HG03196 (cell line): Measurements from ENCODE around the gene TMEM163.
"Not testable (repeated sequence)": the region's sequence is repeated elsewhere in the genome, so short reads cannot be mapped to it uniquely, and the experiment has no call there.

ENCODE experiments used
- ATAC-seq: cut with Tn5 transposase; IDR thresholded peaks from one replicate; pipeline ENCODE4 v1.9.1; 2021; ENCODE audit not compliant: unreplicated experiment

Gene TMEM163

DNA sequence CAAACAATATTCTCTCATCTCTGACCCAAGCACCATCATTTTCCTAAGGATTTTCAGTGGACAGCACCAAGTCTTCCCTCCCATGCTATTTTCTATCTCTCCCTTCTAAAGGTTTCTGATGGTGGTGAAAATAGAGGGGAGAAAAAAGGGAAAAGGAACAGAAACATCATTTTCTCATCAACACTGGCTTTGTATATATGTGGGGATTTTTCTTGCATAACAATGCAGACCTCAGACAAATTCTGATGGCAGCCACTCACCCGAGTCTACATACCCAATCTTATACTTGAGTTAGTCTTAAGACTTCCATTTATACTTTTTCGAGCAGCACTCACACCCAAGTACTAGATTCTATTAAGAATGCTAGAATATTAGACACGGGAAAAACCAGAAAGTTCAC is 95.8 kb downstream of the TMEM163 start:
- no peak for ATAC-seq

DNA sequence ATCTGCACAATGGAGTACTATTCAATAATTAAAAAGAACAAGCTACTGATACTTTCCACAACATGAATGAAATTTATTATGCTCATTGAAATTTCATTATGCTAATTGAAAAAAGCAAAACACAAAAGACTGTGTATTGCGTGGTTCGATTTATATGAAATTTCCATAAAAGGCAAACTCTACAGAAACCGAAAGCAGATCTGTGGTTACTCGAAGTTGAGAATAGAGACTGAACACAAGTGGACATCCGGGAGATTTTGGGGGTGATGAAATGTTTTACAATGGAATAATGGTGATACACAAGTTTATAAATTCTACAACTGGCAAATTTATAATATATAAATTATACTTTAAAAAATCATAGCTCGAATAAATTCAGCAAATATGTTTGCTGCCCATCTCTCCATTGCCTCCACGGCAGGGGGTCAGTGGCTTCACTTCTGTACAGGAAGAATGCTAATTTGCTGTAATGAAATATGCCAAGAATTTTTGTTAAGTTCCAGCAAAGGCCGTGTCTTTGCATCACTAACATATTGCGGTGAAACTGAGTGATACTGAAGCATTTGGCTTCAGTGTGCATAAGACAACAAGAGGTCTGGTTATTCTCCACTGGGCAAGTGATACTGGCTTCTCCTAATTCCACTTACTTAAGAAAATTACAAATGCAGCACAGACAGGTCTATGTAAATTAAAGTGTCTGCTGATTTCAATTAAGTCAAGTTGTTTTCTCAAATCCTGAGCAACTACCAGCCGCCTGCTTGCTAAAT is 96.7 kb downstream of the TMEM163 start:
- no peak for ATAC-seq

DNA sequence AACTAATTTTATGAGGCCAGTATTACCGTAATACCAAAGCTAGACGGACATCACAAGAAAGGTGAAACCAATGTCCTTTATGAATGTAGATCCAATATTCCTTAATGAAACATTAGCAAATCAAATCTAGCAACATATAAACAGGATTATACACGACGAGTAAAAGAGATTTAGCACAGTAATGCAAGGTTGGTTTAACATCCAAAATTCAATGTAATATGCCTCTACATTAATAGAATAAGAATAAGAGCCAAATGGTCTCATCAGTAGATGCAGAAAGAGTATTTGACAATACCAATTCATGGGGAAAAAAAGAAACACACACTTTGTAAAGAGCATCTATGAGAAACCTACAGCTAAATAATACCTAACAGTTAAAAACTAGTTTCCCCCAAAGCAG is 99.5 kb downstream of the TMEM163 start:
- no peak for ATAC-seq

DNA sequence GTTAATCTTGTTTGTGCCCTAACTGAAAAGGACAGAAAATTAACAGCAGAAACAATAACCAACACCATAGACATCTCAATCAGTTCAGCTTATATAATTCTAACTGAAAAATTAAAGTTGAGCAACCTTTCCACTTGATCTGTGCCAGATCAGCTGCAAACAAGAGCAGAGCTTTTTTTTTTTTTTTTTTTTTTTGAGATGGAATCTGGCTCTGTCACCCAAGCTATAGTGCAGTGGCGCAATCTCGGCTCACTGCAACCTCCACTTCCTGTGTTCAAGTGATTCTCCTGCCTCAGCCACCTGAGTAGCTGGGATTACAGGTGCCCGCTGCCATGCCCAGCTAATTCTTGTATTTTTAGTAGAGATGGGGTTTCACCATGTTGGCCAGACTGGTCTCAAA is 103.3 kb downstream of the TMEM163 start:
- ATAC-seq = not testable (repeated sequence)

DNA sequence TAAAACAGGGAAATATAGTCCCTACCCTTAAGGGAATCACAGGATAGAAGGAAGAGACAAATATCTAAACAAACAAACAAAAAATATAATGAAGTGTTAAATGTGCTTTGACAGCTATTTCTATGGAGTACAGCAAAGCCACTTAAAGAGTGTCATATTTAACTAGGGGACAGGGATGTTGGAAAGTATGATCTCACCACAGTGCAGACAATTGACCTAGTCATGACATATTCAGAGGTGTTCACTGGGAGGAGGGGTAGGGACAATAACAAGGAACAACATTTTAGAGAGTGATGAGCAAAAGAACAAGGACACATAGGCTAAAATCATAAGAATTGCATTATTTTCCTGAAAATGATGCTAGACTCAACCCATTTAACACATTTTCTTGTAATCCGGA is 107.5 kb downstream of the TMEM163 start:
- ATAC-seq = no peak

DNA sequence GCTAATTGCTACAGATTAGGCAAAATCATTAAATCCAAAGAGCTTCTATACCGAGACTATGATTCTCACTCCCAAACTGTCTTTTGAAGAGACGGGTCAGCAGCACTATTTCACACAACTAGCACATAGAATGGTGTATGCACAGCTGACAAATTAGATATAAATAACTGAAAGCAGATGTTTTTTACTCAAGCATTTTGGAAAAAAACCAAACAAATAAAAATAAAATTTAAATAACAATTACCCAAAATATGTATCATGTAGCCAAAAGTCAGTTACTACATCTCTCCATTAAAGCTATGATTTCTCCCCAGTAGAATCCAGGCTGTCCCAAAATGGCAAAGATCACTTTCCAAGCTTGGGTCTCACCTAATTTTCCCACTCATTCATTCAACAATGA is 107.9 kb downstream of the TMEM163 start:
- ATAC-seq = no peak

DNA sequence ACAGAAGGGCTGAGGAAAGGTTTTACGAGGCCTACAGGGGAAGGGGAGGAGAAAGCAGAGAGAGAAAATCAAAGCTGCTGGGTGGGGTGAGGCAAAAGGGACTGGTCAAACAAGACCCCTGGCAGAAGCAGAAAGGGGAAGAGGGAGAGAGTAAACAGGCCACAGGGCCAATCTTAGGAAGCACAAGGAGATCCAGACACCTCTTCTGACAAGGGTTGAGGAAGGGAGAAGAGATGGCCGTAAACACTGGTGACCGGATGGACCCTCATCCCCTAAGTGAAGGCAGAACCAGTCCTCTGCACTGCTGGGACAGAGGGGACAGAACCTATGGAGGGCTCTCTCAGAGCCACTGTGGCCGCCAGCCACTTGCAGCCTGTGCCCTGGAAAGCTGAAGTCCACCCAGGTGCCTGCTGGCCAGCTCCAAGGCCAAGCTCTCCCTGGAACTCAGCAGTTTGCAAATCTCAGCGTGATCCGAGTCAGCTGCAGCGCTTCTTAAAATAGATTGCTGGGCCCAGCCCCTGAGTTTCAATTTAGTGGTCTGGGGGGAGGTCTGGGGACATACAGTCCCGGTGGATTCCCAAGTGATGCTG is 108.8 kb downstream of the TMEM163 start:
- no peak for ATAC-seq

DNA sequence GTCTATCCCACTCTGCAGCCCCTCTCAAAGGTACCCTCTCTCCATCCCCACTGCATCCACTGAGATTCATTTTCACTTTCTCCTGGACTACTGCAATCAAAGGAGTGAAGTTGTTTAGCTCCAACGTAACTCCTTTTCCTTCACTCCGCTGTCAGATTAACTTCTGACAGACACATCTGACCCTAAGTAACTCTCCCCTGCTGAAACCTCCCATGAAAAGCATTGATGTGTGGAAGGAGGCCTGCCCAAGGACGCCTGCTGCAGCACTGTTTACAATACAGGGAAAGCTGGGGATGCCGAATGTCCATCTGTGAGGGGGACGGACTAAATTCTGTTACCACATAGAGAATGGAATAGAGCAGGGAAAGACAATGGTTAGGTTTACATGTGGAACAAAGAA is 114.8 kb downstream of the TMEM163 start:
- ATAC-seq = no peak

DNA sequence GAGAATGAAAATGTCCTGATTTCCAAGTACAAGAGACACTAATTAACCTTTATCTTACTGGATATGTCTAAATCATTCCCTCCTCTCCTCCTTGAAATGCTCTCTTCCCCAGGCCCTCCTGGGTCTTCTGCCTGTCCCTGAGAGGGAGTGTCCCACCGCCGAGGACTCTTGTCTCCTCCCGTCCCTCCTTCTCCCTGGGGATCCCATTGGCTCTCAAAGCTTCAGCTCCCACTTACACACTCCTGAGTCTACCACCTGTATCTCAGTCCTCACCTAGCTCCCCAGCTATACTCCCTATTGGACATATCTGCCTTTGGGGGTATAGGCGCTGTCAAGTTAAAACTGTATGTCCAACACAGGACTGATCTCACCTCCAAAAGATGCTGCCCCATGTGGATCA is 116.1 kb downstream of the TMEM163 start:
- ATAC-seq = no peak

DNA sequence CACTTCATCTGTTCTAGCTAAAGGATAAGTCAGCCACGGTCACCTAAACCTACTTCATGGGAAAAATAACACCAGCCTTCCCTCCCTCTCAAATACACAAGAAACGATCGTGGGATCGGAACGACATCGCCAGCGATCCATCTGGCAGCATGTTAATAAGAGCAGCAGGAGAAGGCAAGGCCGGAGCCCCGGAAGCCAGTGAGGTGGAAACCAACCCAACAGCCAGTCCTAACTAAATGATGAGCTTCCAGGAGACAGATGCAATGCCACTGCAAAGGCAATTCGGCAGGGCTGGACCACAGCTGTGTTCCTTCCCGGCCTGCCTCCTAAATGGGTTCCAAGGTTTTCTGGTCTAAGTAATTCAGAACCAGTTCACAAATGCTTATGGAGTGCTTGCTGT is 117.5 kb downstream of the TMEM163 start:
- ATAC-seq = no peak

DNA sequence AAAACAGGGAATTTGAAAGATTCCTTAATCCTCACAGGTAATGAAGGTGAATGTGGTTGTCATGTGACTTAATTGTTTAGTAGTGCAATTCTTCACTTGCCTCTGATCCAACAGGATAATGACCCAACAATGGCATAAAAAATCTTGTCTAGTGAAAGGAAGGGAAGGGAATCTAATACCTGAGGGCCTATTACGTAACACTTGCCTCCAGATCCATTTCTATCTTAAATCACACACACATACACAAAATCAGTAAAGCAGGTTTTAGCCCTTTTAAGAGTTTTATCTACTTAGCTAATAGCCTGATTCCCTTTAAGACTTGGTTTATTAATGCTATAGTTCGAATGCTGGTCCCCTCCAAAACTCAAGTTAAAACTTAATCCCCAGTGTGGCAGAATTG is 118.6 kb downstream of the TMEM163 start:
- no peak for ATAC-seq

DNA sequence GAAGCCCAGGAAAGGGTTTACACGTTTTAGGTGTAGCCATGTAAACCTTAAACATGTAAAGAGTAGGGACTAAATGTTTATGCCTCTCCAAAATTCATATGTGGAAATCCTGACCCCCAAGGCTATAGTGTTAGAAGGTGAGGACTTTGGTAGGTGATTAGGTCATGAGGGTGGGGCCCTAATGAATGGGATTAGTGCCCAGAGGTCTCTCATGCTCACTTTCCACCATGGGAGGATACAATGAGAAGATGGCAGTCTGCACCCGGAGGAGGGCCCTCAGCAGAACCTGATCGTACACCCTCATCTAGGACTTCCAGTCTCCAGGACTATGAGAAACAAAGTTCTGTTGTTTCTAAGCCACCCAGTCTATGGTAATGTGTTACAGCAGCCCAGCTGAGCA is 119.6 kb downstream of the TMEM163 start:
- ATAC-seq = no peak

DNA sequence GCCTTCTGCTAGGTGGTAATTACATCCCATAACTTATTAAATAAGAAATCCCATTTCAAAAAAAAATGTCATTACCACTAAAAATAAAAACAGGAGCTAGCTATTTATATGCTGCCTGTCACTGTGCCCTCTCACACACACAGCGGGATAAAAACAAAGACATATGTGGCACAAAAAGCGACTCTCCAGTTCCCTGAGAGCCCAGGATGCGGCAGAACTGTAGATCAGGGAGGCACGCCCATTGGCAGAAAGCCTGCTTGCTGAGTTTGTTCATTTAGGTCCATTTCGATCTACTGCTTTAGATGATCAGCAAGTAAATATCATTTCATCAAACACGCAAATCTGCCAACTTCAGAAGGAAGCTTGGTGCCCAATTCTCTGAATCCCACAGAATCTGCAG is 124.4 kb downstream of the TMEM163 start:
- no peak for ATAC-seq

DNA sequence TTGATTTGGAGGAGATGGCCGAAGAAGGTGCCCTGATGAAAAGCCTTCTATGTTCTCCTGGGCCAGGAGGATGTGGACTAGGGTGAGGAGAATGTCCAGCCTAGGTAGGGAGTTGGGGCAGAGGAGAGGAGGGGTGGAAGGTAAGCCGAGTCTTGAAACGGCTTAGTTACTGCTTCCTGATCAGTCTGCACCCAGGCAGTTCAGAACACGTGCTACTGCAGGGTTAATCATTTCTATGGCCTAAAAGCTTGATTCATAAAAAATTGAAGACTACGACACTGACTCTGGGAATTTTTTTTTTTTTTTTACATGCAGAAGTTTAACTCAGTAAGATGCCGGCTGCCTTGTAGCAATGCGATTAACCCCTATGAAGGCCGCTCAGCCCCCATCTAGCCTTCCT is 125.3 kb downstream of the TMEM163 start:
- ATAC-seq = no peak

DNA sequence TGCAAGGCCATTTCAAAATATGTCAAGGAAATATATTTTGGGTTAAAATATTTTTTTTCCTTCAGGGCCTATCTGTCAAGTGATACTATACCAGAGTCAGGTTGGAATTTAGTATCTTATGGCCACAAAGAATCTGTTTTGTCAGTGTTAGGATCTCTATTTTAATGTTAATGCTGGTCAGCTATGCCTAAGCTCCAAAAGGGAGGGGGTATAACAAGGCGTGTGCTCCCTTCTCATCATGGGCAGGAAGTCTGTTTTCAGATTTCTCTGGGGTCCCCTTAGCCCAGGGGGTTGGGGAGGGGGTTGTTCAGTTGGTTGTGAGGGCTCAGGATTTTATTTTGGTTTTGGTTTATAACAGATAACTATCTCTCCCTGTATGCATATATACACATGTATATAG is 126.4 kb downstream of the TMEM163 start:
- ATAC-seq = no peak

DNA sequence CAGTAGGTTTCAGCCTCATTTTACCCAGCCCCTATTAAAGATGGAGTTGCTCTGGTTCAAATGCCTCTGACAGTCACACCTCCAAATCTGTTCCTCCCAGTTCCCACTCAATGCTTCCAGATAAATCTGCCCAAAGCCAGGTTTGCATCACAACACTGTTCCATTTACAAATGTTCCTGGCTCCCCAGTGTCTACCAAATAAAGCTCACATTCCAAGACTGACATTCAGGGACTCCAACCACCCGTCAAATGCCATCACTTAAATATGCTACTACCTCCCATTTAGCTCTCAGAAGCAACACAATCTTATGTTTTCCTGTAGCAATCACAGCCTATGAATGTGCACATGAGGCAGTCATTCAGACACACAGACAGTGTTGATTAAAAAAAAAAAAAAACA is 127.3 kb downstream of the TMEM163 start:
- no peak for ATAC-seq

DNA sequence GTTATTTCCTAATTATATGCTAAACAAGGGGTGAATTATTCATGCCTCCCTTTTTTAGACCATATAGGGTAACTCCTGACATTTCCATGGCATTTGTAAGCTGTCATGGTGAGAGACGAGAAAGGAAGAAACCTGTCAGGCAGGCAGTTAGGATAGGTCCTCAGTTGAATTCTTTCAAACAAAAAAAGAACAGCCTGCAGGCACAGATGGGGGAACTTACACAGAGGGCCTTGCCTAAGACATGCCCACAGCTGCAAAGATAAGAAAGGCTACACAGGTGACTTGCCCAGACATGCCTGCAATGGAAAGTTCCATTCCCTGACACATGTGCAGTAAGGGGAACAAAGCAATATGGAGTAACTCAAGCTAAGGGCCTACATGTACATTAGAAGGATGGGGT is 128.1 kb downstream of the TMEM163 start:
- ATAC-seq = no peak

DNA sequence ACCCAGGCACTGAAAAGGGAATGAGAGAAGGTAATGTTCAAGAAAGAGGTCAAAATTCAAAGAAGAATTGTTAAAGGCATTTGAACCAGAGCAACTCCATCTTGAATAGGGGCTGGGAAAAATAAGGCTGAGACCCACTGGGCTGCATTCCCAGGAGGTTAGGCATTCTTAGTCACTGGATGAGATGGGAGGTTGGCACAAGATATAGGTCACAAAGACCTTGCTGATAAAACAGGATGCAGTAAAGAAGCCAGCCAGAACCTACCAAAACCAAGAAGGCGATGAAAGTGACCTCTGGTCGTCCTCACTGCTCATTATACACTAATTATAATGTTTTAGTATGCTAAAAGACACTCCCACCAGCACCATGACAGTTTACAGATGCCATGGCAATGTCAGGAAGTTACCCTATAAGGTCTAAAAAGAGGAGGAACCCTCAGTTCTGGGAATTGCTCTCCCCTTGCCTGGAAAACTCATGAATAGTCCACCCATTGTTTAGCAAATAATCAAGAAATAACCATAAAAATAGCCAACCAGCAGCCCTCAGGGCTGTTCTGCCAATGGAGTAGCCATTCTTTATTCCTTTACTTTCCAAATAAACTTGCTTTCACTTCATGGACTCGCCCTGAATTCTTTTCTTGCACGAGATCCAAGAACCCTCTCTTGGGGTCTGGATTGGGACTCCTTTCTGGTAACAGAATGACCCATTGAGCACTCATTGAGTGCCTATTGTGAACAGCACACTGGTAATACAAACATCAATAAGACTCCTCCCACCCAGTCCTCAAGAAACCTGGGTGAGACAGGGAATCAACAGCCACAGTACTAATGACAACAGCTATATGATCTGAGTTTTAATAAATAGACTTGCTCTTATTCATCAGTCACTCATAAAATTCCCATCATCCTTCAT is 129.4 kb downstream of the TMEM163 start:
- not testable (repeated sequence) for ATAC-seq

DNA sequence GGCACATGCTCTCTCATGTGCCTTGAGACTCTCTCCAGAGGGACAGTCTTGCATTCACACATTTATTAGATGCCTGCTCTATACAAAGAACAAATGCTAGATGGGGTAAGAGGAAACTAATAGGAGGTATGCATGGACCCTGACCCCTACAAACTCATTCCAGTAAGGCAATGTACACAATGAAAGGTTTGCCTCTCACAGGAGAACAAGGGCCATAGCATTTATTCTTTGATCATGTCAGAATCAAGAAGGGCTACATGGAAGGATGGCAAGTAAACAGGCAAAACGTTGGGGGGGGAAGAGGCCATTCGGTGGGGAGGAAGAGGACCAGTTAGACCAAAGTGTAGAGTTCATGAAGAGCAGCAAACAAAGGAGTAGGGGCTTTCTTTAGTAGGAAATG is 130.2 kb downstream of the TMEM163 start:
- ATAC-seq = no peak

DNA sequence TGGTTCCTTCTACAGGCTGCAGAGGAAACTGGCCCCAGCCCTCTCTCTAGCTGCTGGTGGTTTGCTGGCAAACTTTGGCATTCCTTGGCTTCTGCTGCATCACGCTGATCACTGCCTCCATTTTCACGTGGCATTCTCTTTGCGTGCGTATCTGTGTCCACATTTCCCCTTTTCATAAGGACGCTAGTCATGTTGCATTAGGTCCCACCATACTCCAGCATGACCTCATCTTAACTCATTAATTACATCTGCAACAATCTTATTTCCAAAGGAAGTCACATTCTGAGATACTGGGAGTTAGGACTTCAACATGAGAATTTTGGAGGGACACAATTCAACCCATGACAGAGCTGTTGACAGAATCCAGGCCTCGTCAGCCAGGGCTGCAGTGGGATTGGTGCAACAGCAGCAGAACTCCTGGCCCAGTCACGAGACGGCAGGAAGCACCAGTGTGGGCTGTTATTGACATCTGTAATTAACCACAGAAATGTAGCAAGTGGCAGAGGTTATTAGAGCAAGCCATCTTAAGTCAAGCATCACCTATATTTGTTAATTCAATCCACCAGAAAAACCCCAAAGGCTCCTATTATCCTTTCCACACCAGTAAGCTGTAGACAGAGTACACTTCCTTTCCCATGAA is 132.4 kb downstream of the TMEM163 start:
- no peak for ATAC-seq

DNA sequence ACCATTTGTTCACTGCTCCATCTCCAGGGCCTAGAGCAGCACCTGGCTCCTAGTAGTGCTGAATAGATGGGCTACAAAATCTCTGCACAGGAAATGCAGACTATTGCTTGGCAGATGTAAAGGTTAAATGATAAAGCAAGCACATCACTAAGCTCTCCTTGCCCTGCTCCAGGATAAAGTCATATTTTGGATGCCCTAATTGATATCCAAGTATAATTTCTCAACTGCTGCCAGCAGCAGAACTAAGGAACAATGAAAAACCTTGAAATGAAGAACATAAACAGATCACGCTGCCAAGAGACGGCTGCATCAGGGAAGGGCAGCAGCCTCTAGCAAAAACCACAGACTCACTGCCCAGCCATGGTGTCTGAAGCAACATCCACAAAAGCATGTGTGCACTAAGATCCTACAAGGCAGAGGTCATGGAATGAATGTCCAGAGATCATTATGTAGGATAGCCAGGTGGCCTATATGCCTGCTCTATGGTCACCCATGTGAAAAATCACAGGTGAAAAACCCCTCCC is 134.7 kb downstream of the TMEM163 start:
- no peak for ATAC-seq
